Neutrophil (primary cell): ENCODE measurements around the gene NAA20.

ENCODE experiments used
- H3K27ac ChIP-seq: fragments of 200-600 bp; sonication (generic); 2 replicates; pipeline ENCODE4 v1.5.1; 2016; ENCODE audit warnings: mild to moderate bottlenecking, moderate library complexity
- H3K27me3 ChIP-seq: fragments of 200-600 bp; sonication (generic); 2 replicates; pipeline ENCODE4 v1.6.0; 2016; ENCODE audit warnings: mild to moderate bottlenecking
- H3K36me3 ChIP-seq: fragments of 200-600 bp; sonication (generic); 2 replicates; pipeline ENCODE4 v1.5.1; 2017
- H3K4me1 ChIP-seq, 2 experiments: fragments of 200-600 bp in 1 of 2; sonication (generic) in 1 of 2; 1 replicate in 1 of 2; 2 replicates in 1 of 2; pipeline versions ENCODE4 v1.5.1 to v1.6.1; 2013 to 2016; ENCODE audit warnings: low read depth in 1 of 2, low read length in 1 of 2, mild to moderate bottlenecking in 1 of 2, moderate library complexity in 1 of 2; ENCODE audit not compliant: control insufficient read depth in 1 of 2, insufficient read depth in 1 of 2
- H3K4me3 ChIP-seq, 2 experiments: fragments of 200-600 bp in 1 of 2; sonication (generic) in 1 of 2; 1 replicate in 1 of 2; 2 replicates in 1 of 2; pipeline ENCODE4 v1.5.1; 2013 to 2016; ENCODE audit warnings: low read depth in 1 of 2, low read length in 1 of 2, mild to moderate bottlenecking in 1 of 2, moderate library complexity in 1 of 2
- H3K9me3 ChIP-seq: fragments of 200-600 bp; sonication (generic); 2 replicates; pipeline ENCODE4 v1.5.1; 2016
- TF ChIP-seq, protein P1 (sequence below): fragments of 200-600 bp; sonication (generic); IDR thresholded peaks from 2 replicates; pipeline ENCODE4 v1.5.1; 2016; ENCODE audit warnings: antibody characterized with exemption

Gene NAA20

GRCh38 chr20:19969507-19970255, 47.5 kb upstream of the NAA20 start:
- peaks cover 13 to 15% of the 10 kb centered on the region in 2 experiments for H3K4me1 ChIP-seq
- peaks cover 13% of the 10 kb centered on the region for H3K27me3 ChIP-seq
- no peaks in the 10 kb centered on the region for H3K9me3 ChIP-seq
- no peaks in the 10 kb centered on the region for H3K36me3 ChIP-seq
- no peak overlapping the region for H3K27ac ChIP-seq
- H3K4me3 ChIP-seq: no peak overlapping the region
- TF ChIP-seq, protein P1, sequence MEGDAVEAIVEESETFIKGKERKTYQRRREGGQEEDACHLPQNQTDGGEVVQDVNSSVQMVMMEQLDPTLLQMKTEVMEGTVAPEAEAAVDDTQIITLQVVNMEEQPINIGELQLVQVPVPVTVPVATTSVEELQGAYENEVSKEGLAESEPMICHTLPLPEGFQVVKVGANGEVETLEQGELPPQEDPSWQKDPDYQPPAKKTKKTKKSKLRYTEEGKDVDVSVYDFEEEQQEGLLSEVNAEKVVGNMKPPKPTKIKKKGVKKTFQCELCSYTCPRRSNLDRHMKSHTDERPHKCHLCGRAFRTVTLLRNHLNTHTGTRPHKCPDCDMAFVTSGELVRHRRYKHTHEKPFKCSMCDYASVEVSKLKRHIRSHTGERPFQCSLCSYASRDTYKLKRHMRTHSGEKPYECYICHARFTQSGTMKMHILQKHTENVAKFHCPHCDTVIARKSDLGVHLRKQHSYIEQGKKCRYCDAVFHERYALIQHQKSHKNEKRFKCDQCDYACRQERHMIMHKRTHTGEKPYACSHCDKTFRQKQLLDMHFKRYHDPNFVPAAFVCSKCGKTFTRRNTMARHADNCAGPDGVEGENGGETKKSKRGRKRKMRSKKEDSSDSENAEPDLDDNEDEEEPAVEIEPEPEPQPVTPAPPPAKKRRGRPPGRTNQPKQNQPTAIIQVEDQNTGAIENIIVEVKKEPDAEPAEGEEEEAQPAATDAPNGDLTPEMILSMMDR: no peak

- no peaks in the 10 kb centered on the region for H3K36me3 ChIP-seq
- no peak overlapping the region for H3K4me3 ChIP-seq
- H3K27me3 ChIP-seq: peaks cover 19% of the 10 kb centered on the region
- no peak overlapping the region for H3K27ac ChIP-seq
- no peaks in the 10 kb centered on the region for H3K9me3 ChIP-seq
- TF ChIP-seq, protein P1: no peak
- peaks cover 19 to 21% of the 10 kb centered on the region in 2 experiments for H3K4me1 ChIP-seq
Measured at GRCh38 chr20:19970256-19970765, 46.9 kb upstream of the NAA20 start.

GRCh38 chr20:19971116-19971515, 46.0 kb upstream of the NAA20 start:
- no peaks in the 10 kb centered on the region for H3K36me3 ChIP-seq
- H3K27me3 ChIP-seq: peaks cover 27% of the 10 kb centered on the region
- TF ChIP-seq, protein P1: no peak
- H3K4me3 ChIP-seq: no peak overlapping the region
- no peak overlapping the region for H3K27ac ChIP-seq
- peaks cover 20 to 23% of the 10 kb centered on the region in 2 experiments for H3K4me1 ChIP-seq
- no peaks in the 10 kb centered on the region for H3K9me3 ChIP-seq

- Histone ChIP-seq H3K27me3 (peaks cover 32% of the 10 kb centered on the region), H3K27ac (no peak overlapping the region), H3K4me1 (peaks cover 20 to 23% of the 10 kb centered on the region in 2 experiments), H3K9me3 (no peaks in the 10 kb centered on the region), H3K4me3 (peak overlapping the region in 1 of 2 experiments; percentile 8), H3K36me3 (no peaks in the 10 kb centered on the region)
- TF ChIP-seq, protein P1: no peak
Measured at GRCh38 chr20:19973961-19974629, 43.1 kb upstream of the NAA20 start.

DNA sequence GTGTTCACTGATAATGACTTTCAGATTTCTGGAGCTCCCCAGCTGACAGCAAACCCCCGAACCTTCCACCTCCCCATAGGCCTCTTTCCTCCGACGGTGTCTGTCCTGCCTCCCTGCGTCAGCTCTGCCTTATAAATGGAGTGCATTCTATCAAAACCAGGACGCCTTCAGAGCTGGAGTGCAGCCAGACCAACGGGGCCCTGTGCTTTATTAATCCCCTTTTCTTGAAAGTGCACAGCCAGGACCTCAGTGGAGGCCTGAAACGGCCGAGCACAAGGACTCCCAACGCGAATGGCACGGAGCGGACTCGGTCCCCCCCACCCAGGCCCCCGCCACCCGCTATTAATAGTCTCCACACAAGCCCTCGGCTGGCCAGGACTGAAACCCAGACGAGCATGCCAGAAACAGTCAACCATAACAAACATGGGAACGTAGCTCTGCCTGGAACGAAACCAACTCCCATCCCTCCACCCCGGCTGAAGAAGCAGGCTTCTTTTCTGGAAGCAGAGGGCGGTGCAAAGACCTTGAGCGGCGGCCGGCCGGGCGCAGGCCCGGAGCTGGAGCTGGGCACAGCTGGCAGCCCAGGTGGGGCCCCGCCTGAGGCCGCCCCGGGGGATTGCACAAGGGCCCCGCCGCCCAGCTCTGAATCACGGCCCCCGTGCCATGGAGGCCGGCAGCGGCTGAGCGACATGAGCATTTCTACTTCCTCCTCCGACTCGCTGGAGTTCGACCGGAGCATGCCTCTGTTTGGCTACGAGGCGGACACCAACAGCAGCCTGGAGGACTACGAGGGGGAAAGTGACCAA, 42.3 kb upstream of the NAA20 start:
- Histone ChIP-seq H3K4me1 (peaks cover 20 to 23% of the 10 kb centered on the region in 2 experiments), H3K4me3 (peak overlapping the region; percentile 31 to 42), H3K27ac (no peak overlapping the region), H3K27me3 (peaks cover 32% of the 10 kb centered on the region), H3K36me3 (no peaks in the 10 kb centered on the region), H3K9me3 (no peaks in the 10 kb centered on the region)
- TF ChIP-seq, protein P1: no peak
